GM21619 (cell line): ENCODE results near the gene G6PC3.
A peak's percentile ranks its signal among the peaks of the same experiment; 100 is the strongest.

Experiments
- ATAC-seq: cut with Tn5 transposase; IDR thresholded peaks from one replicate; pipeline ENCODE4 v1.9.1; 2021; ENCODE audit not compliant: unreplicated experiment

The G6PC3 gene

DNA sequence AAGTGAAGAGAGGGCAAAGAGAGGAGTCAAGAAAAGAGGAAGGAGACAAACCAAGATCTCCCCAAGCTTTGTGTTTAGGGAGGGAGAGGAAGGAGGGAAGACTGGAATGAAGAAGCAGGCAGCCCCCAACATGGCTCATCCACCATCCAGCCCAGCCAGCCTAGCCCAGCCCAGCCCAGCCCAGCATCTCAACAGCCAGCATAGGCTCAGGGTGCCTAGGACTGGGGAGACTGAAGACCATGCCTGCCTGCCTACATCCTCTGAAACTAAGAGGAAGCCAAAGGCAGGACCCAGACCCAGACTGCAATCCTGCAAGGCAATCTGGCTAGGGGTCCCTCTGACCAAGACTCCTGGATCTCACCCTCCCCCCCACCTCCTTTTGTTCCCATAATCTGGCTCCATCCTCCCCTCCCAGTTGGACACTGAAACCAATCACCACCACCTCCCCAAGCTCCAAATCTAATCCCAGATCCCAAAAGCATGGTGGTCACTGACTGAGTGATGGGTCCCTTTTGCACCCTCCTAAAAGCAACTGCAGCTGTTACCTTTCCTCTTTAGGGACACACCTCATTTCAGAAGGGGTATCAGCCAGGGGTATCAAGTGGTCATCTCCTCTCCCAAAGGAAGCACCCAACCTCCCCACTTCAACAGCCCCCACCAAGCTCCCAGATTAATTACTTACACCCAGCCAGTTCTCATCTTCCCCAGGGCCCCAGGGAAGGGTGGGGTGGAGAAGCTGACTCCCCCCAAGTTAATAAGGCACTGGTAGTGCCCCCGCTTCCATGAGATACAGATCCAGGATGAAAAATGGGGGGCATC is 51.7 kb downstream of the G6PC3 start:
- ATAC-seq: no peak

DNA sequence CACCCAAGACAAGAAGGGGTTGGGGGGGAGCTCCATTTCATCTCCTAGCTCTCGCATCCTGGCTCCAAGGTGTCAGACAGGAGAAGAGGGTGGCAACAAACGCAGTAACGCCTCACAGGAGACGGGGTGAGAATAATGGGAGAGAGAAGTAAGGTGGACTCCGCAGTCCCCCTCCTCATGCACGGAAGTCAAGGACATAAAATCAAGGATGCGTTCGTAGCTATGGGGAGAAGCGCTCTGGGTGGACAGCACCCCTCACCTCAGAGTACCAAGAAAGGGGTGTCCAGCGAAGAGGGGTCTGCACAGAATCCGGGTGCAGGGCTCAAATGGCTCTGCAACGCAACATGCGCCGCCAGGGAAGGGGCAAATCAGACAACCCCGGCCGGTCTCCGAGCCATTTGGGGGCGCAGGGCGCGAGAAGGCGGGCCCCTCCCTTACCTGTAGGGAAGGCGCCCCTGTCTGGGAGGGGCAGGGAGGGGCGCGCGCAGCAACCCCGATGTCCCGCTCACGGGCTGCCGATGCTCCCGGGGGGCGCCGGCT is 52.4 kb downstream of the G6PC3 start:
- peak; percentile 24 for ATAC-seq

DNA sequence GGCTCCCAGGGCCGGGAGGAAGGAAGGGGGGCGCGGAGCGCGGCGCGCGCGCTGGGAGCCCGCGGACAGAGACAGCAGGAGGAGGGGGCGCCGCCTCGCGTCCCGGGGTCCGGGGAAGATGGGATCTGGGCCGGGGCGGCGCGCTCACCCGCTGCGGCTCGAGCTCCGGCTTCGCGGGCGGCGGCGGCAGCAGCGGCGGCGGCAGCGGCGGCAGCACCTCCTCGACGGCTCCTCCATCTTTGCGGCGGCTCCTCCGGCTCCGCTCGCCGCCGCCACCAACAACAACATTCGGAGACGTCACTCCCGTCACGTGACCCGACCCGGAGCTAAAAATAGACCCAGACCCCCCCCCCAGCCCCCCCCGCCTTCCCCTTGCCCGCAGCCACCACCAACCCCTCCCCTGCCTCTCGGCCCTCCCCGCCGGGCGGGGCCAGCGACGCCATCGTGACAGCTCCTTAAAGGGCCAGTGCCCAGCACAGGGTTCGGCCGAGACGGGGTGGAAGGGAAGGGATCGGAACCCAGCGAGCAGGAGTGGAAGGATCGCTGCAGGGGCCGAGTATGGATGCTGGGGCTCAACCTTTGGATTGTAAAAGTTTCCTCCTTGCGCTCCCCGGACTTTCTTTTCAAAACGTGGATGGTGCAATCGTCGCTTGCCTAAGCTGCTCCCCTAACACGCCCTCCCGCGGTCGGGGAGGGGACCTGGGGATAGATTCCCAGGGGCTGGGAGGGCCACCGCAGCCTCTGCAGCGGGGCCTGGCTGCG is 53.0 kb downstream of the G6PC3 start, which contains the start of gene HDAC5:
TSS of gene HDAC5 (minus strand) at position 286 of the 762 bp plus-strand sequence. CDS start 6,126 bp downstream, outside the sequence.
- ATAC-seq: peak; percentile 91

DNA sequence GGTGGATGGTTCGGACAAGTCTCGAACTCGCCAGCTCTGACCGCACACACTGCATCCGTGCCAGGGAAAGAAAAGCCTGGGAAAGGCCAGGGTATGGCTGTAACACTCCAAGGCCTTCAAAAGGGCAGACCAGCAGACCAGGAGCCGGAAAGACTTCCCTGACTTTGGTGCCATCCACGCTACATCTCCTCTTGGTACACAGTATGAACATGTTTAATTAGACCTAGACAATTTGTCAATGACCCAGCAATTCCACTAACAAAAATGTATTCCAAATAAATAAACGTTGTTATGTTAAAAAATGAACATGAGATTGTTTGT is 53.5 kb downstream of the G6PC3 start:
- ATAC-seq: peak; percentile 7
